SH-SY5Y (cell line): ENCODE data around the gene CD5L.

Experiments
- GATA2 ChIP-seq: IDR thresholded peaks from 2 replicates; pipeline ENCODE4 v1.6.1; 2011; ENCODE audit warnings: mild to moderate bottlenecking, low read depth, low read length
- GATA3 ChIP-seq: IDR thresholded peaks from 2 replicates; pipeline ENCODE4 v1.6.1; 2011; ENCODE audit warnings: low read depth, mild to moderate bottlenecking, low read length, moderate library complexity

GRCh38 chr1:157852476-157852875 lies 10.9 kb upstream of the CD5L start:
- TF ChIP-seq GATA3 (no peak), GATA2 (no peak)
